RWPE2 (cell line): ENCODE data around the gene OMD.
"Not testable (repeated sequence)": the region's sequence is repeated elsewhere in the genome, so short reads cannot be mapped to it uniquely, and the experiment has no call there.

Experiments used
- ATAC-seq: fragments of 200-7000 bp; cut with Tn5 transposase; 3 replicates; pipeline ENCODE4 v1.9.1; 2021; ENCODE audit warnings: low read depth
- DNase-seq: peaks from one replicate; pipeline ENCODE4 v3.0.0-alpha.2; 2020; ENCODE audit warnings: low spot score
- H3K27ac ChIP-seq: fragments of 450-650 bp; 2 replicates; pipeline ENCODE4 v1.5.1; 2017; ENCODE audit warnings: mild to moderate bottlenecking; ENCODE audit not compliant: poor library complexity, severe bottlenecking
- H3K27me3 ChIP-seq: fragments of 250-450 bp; sonication (Bioruptor Pico); 2 replicates; pipeline ENCODE4 v1.5.1; 2021; ENCODE audit warnings: mild to moderate bottlenecking, moderate library complexity; ENCODE audit not compliant: insufficient read depth, poor library complexity, severe bottlenecking
- H3K36me3 ChIP-seq: fragments of 250-450 bp; sonication (Bioruptor Pico); 2 replicates; pipeline ENCODE4 v1.5.1; 2020; ENCODE audit warnings: low read depth, mild to moderate bottlenecking, moderate library complexity
- H3K4me1 ChIP-seq: fragments of 250-450 bp; sonication (Bioruptor Pico); 2 replicates; pipeline ENCODE4 v1.5.1; 2021; ENCODE audit warnings: mild to moderate bottlenecking, moderate library complexity; ENCODE audit not compliant: insufficient read depth, poor library complexity, severe bottlenecking
- H3K4me3 ChIP-seq: fragments of 250-450 bp; sonication (Bioruptor Pico); 2 replicates; pipeline ENCODE4 v1.5.1; 2021; ENCODE audit warnings: mild to moderate bottlenecking, moderate library complexity; ENCODE audit not compliant: severe bottlenecking
- H3K9me3 ChIP-seq: fragments of 250-450 bp; sonication (Bioruptor Pico); 2 replicates; pipeline ENCODE4 v1.5.1; 2021; ENCODE audit warnings: mild to moderate bottlenecking, moderate library complexity; ENCODE audit not compliant: severe bottlenecking
- CTCF ChIP-seq: fragments of 450-650 bp; IDR thresholded peaks from one replicate; pipeline ENCODE4 v1.5.1; 2017; ENCODE audit warnings: mild to moderate bottlenecking, moderate library complexity; ENCODE audit not compliant: poor library complexity, severe bottlenecking

OMD gene

GRCh38 chr9:92423612-92424011 lies 659 bp downstream of the OMD start:
- DNase-seq = no peak
- Histone ChIP-seq H3K4me3 (no peak overlapping the region), H3K4me1 (no peaks in the 10 kb centered on the region), H3K27ac (no peak overlapping the region), H3K36me3 (no peaks in the 10 kb centered on the region), H3K9me3 (no peaks in the 10 kb centered on the region), H3K27me3 (no peaks in the 10 kb centered on the region)
- no peak for TF ChIP-seq CTCF
- no peak for ATAC-seq

GRCh38 chr9:92422611-92423338 lies 1.5 kb downstream of the OMD start:
- ATAC-seq (no peak), DNase-seq (no peak)
- H3K9me3 ChIP-seq = no peaks in the 10 kb centered on the region
- no peaks in the 10 kb centered on the region for H3K36me3 ChIP-seq
- H3K4me1 ChIP-seq = no peaks in the 10 kb centered on the region
- H3K4me3 ChIP-seq = no peak overlapping the region
- TF ChIP-seq CTCF = no peak
- no peak overlapping the region for H3K27ac ChIP-seq
- H3K27me3 ChIP-seq = no peaks in the 10 kb centered on the region

GRCh38 chr9:92414566-92414965 lies 9.7 kb downstream of the OMD start:
- Histone ChIP-seq H3K27me3 (no peaks in the 10 kb centered on the region), H3K4me3 (no peak overlapping the region), H3K36me3 (no peaks in the 10 kb centered on the region), H3K9me3 (no peaks in the 10 kb centered on the region), H3K27ac (no peak overlapping the region), H3K4me1 (no peaks in the 10 kb centered on the region)
- ATAC-seq = no peak
- DNase-seq = no peak
- TF ChIP-seq CTCF = no peak

- not testable (repeated sequence) for H3K27ac ChIP-seq, H3K4me3 ChIP-seq, H3K9me3 ChIP-seq, H3K4me1 ChIP-seq, H3K36me3 ChIP-seq, DNase-seq, H3K27me3 ChIP-seq, ATAC-seq
These were observed 13.1 kb downstream of the OMD start for GRCh38 chr9:92411157-92411556.

- H3K27me3 ChIP-seq = no peaks in the 10 kb centered on the region
- ATAC-seq (no peak), DNase-seq (no peak)
- TF ChIP-seq CTCF = no peak
- no peak overlapping the region for H3K4me3 ChIP-seq
- no peaks in the 10 kb centered on the region for H3K36me3 ChIP-seq
- H3K9me3 ChIP-seq = no peaks in the 10 kb centered on the region
- H3K27ac ChIP-seq = no peak overlapping the region
- H3K4me1 ChIP-seq = no peaks in the 10 kb centered on the region
These were observed 15.4 kb downstream of the OMD start for GRCh38 chr9:92408747-92409478.
